ENCODE measurements around the gene DHFR2. TPM values are rescaled to one million over a fixed set of nuclear protein-coding genes. Genes with fewer than 3 reads are reported as not detected.

Gene DHFR2
- total RNA-seq, 4 donors from 2014 or later, result 1.6 to 6.3 (median 4.0) TPM

DNA sequence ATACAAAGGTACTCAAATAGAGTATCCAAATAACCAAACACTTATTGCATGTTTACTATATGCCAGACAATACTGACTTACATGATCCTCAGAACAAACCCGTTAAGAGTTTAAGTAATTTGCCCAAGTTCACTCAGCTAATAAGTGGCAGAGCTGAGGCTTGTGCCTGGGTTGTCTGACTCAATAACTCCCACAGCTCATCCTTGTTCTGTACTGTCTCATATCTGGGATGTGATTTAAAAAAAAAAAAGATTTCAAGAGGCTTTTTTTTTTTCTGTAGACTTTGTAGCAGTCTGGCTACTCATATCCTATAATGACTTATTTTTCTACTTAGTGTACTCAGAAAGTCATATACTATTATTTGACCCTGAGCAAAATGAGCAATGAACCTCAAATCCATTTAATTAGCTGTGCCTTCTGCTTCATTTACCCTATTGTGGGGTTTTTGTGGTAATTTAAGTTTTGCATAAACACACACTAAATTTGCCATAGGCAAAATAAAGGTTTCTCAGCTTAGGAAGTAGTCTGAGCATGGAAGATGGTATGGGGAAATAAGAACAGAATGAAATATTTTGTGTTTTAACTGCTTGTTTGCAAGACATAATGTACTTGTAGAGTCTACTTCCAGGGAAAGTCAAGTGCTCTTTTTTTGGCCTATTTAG, 3.2 kb upstream of the DHFR2 start:
- Histone ChIP-seq H3K9me3 (no peaks in the 10 kb centered on the region), H3K4me3 (no peak overlapping the region), H3K36me3 (peaks cover 4% of the 10 kb centered on the region), H3K27me3 (no peaks in the 10 kb centered on the region), H3K4me1 (peaks cover 32% of the 10 kb centered on the region), H3K27ac (no peak overlapping the region)
- no peak for DNase-seq (ENCODE audit: low spot score in 2 of 2)
- 92% methylated on average over 1 of the region's 1 CpG for WGBS
- no peak for TF ChIP-seq POLR2A (IDR thresholded peaks at IDR 0.05)

DNA sequence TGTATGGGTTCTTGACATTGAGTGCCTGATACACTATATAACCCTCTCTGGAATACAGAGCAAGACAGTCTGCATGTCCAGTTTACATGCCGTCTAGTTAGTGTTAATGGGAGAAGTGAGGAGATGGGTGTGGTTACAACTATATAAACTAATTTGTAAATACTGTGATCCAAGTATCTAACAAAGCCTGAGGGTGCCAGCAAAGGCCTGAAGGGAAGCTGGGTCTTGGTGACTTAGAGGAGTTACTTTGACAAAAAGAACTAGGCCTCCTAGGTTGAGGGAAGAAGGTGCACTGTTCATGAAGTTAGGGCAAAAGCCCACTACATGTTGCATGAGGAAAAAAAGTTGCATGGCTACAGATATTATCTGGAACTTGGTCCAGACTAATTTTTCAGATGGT, 2.4 kb upstream of the DHFR2 start:
- no peak overlapping the region for H3K4me3 ChIP-seq
- 17% methylated on average over 1 of the region's 1 CpG for WGBS
- H3K27ac ChIP-seq, result no peak overlapping the region
- H3K4me1 ChIP-seq, result peaks cover 32% of the 10 kb centered on the region
- DNase-seq (ENCODE audit: low spot score in 2 of 2), result no peak
- TF ChIP-seq POLR2AphosphoS5 (IDR thresholded peaks at IDR 0.05), result no peak
- H3K36me3 ChIP-seq, result peaks cover 8% of the 10 kb centered on the region
- no peaks in the 10 kb centered on the region for H3K9me3 ChIP-seq
- no peaks in the 10 kb centered on the region for H3K27me3 ChIP-seq

DNA sequence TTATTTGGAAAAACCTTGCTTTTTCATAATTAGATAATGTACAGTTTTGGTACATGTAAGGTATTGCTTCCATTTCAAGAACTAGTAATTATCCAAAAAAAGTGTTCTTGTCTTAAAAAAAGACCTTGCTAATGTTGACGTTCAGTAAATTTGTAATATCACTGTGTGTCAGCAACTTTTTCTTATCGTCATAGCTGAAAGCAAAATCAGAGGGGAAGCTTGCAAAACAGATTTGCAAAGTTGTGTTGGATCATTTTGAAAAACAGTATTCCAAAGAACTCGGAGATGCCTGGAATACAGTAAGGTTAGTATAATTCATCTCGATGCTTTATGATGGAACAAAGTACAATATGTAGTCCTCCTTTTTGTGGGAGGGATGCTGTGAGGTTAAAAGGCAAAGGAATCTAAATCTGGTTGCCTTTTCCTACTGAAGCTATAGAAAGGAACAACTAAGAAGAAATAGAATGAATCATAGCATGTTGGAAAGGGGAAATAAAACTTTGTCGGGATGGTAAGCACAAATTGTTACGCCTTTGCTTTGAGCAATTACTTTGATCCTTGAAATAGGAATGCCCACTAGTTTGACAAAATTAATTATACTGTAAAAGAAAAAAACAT, 1.6 kb upstream of the DHFR2 start:
- no peak overlapping the region for H3K4me3 ChIP-seq
- peaks cover 13% of the 10 kb centered on the region for H3K36me3 ChIP-seq
- DNase-seq (ENCODE audit: low spot score in 2 of 2), result no peak
- H3K4me1 ChIP-seq, result peaks cover 32% of the 10 kb centered on the region
- 73% methylated on average over 6 of the region's 6 CpGs for WGBS
- H3K27me3 ChIP-seq, result no peaks in the 10 kb centered on the region
- no peaks in the 10 kb centered on the region for H3K9me3 ChIP-seq
- peak overlapping the region; percentile 97 for H3K27ac ChIP-seq
- TF ChIP-seq POLR2A (IDR thresholded peaks at IDR 0.05) (no peak), POLR2AphosphoS5 (IDR thresholded peaks at IDR 0.05) (no peak)
- TF ChIP-seq, protein P1, sequence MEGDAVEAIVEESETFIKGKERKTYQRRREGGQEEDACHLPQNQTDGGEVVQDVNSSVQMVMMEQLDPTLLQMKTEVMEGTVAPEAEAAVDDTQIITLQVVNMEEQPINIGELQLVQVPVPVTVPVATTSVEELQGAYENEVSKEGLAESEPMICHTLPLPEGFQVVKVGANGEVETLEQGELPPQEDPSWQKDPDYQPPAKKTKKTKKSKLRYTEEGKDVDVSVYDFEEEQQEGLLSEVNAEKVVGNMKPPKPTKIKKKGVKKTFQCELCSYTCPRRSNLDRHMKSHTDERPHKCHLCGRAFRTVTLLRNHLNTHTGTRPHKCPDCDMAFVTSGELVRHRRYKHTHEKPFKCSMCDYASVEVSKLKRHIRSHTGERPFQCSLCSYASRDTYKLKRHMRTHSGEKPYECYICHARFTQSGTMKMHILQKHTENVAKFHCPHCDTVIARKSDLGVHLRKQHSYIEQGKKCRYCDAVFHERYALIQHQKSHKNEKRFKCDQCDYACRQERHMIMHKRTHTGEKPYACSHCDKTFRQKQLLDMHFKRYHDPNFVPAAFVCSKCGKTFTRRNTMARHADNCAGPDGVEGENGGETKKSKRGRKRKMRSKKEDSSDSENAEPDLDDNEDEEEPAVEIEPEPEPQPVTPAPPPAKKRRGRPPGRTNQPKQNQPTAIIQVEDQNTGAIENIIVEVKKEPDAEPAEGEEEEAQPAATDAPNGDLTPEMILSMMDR (IDR thresholded peaks at IDR 0.05), result no peak

DNA sequence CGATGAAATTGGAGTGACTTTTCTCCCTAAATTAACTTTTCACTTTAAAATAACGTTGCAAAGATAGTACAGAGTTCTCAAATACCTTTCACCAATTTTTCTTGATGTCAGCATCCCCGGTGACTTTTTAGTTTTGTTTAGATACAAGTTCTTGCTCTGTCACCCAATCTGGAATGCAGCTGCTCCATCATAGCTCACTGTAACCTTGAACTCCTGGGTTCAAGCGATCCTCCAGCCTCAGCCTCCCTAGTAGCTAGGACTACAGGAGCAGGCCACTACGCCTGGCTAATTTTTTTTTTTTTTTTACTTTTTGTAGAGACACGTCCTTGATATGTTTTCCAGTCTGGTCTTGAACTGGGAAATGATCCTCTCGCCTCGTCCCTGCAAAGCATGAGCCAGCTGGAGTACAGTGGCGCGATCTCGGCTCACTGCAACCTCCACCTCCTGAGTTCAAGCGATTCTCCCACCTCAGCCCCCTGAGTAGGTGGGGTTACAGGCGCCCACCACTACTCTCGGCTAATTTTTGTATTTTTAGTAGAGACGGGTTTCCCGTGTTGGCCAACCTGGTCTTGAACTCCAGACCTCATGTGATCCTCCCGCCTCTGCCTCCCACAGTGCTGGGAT, 892 bp upstream of the DHFR2 start:
- DNase-seq (ENCODE audit: low spot score in 2 of 2), result no peak
- H3K9me3 ChIP-seq, result no peaks in the 10 kb centered on the region
- TF ChIP-seq POLR2AphosphoS5 (IDR thresholded peaks at IDR 0.05) (no peak), EP300 (IDR thresholded peaks at IDR 0.05) (no peak), POLR2A (IDR thresholded peaks at IDR 0.05) (no peak)
- TF ChIP-seq, protein P1 (IDR thresholded peaks at IDR 0.05), result no peak
- 32% methylated on average over 17 of the region's 17 CpGs for WGBS
- H3K4me1 ChIP-seq, result peaks cover 28% of the 10 kb centered on the region
- peaks cover 13% of the 10 kb centered on the region for H3K36me3 ChIP-seq
- no peaks in the 10 kb centered on the region for H3K27me3 ChIP-seq
- peak overlapping the region; percentile 97 for H3K27ac ChIP-seq
- H3K4me3 ChIP-seq, result peak overlapping the region; percentile 84

DNA sequence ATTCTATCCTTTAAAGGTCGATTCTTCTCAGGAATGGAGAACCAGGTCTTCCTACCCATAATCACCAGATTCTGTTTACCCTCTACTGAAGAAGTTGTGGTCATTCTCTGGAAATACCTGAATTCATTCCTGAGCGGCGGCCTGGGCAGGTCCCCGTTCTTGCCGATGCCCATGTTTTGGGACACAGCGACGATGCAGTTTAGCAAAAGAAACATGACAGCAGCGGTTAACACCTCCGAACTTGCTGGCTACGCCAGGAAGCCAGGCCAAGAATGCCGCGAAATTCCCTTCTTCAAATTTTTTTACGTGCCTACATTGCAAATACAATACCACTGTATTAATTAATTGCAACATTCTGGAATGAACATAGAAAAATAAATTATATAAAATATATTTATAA, 1.4 kb downstream of the DHFR2 start:
- H3K9me3 ChIP-seq, result no peaks in the 10 kb centered on the region
- H3K36me3 ChIP-seq, result peaks cover 9% of the 10 kb centered on the region
- no peak overlapping the region for H3K4me3 ChIP-seq
- 95% methylated on average over 13 of the region's 13 CpGs for WGBS
- no peak overlapping the region for H3K27ac ChIP-seq
- peaks cover 28% of the 10 kb centered on the region for H3K4me1 ChIP-seq
- TF ChIP-seq POLR2AphosphoS5 (IDR thresholded peaks at IDR 0.05) (no peak), EP300 (IDR thresholded peaks at IDR 0.05) (no peak), POLR2A (IDR thresholded peaks at IDR 0.05) (no peak)
- TF ChIP-seq, protein P1 (IDR thresholded peaks at IDR 0.05), result no peak
- DNase-seq (ENCODE audit: low spot score in 2 of 2), result no peak
- no peaks in the 10 kb centered on the region for H3K27me3 ChIP-seq

DNA sequence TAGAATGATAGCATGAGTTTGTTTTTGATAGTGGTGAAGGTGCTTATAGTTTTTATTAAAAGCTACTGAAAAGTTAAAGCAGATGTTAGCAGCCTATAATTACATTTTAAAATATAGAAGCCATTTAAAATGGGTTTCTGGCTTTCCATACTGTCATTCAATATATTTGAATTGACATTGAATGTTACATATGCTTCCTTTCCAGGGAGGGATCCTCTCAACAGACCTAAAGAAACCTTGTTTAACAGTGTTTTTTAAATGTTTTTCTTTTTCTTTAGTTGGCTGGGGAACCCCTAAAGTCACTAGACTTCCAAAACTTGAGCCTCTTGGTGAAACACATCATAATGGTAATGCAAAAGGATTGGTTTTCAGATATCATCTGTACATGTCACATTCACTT, 12.2 kb downstream of the DHFR2 start:
- Histone ChIP-seq H3K4me1 (no peaks in the 10 kb centered on the region), H3K36me3 (peaks cover 8% of the 10 kb centered on the region), H3K4me3 (no peak overlapping the region), H3K27me3 (no peaks in the 10 kb centered on the region), H3K27ac (no peak overlapping the region), H3K9me3 (no peaks in the 10 kb centered on the region)
- DNase-seq (ENCODE audit: low spot score in 2 of 2), result no peak
- TF ChIP-seq EP300 (IDR thresholded peaks at IDR 0.05) (no peak), POLR2A (IDR thresholded peaks at IDR 0.05) (no peak), POLR2AphosphoS5 (IDR thresholded peaks at IDR 0.05) (no peak)
- TF ChIP-seq, protein P1 (IDR thresholded peaks at IDR 0.05), result no peak

All from suprapubic skin (tissue), 4 donors.